ENCODE measurements around the gene SEMA7A.

- TF ChIP-seq CTCF (IDR thresholded peaks at IDR 0.05) (no peak), POLR2A (IDR thresholded peaks at IDR 0.05) (no peak), POLR2AphosphoS5 (IDR thresholded peaks at IDR 0.05) (no peak)
Measured at GRCh38 chr15:74443100-74443909, 9.5 kb upstream of the SEMA7A start.

All from transverse colon (tissue), 4 donors.